Sigmoid colon (tissue), 7 donors: ENCODE measurements around the gene RAB1B. TPM values are rescaled to one million over a fixed set of nuclear protein-coding genes. Genes with fewer than 3 reads are reported as not detected.

Experiments
- DNase-seq: peaks from one replicate; pipeline ENCODE4 v3.0.0-alpha.2; 2019
- H3K27ac ChIP-seq, 4 donors: fragments of 200-600 bp; sonication (generic); one replicate each; pipeline ENCODE4 v1.5.1; 2016 to 2019; ENCODE audit warnings: mild to moderate bottlenecking in 1 of 4
- H3K27me3 ChIP-seq, 3 donors: fragments of 200-600 bp; sonication (generic); one replicate each; pipeline ENCODE4 v1.5.1; 2019; ENCODE audit warnings: mild to moderate bottlenecking in 1 of 3
- H3K36me3 ChIP-seq, 4 donors: fragments of 200-600 bp; sonication (generic); one replicate each; pipeline ENCODE4 v1.5.1; 2016 to 2019
- H3K4me1 ChIP-seq, 4 donors: fragments of 200-600 bp; sonication (generic); one replicate each; pipeline ENCODE4 v1.5.1; 2017 to 2019
- H3K4me3 ChIP-seq, 4 donors: fragments of 200-600 bp; sonication (generic); one replicate each; pipeline ENCODE4 v1.5.1; 2017 to 2019; ENCODE audit warnings: mild to moderate bottlenecking in 2 of 4, moderate library complexity in 1 of 4
- H3K9me3 ChIP-seq, 4 donors: fragments of 200-600 bp in 3 of 4; sonication (generic) in 3 of 4; one replicate each; pipeline versions ENCODE4 v1.5.1 to v1.6.1; 2013 to 2019
- CTCF ChIP-seq, 4 experiments: fragments of 450-650 bp in 3 of 4; fragments of 200-600 bp in 1 of 4; IDR thresholded peaks; one replicate each; pipeline ENCODE4 v1.5.1; 2016 to 2019; ENCODE audit warnings: antibody characterized with exemption in 4 of 4, mild to moderate bottlenecking in 3 of 4, moderate library complexity in 2 of 4
- EP300 ChIP-seq, 4 donors: sonication (generic); formaldehyde crosslinking; IDR thresholded peaks; one replicate each; pipeline ENCODE4 v1.6.1; 2017; ENCODE audit warnings: antibody characterized with exemption in 4 of 4
- POLR2A ChIP-seq, 2 donors: fragments of 450-650 bp; IDR thresholded peaks; one replicate each; pipeline ENCODE4 v1.6.1; 2016; ENCODE audit warnings: antibody characterized with exemption in 2 of 2, mild to moderate bottlenecking in 2 of 2, moderate library complexity in 2 of 2
- POLR2AphosphoS5 ChIP-seq, 4 donors: sonication (generic); formaldehyde crosslinking; IDR thresholded peaks; one replicate each; pipeline ENCODE4 v1.6.1; 2017; ENCODE audit warnings: antibody characterized with exemption in 4 of 4
- WGBS, 2 donors: extraction: QIAGEN DNeasy Blood & Tissue Kit; methylation state at CpG; one replicate each; pipeline ENCODE4 v1.1.7; 2013; 5-methylcytosine and 5-hydroxymethylcytosine counted together
- intact Hi-C: fragments of 100-400 bp; cut with DNase I; formaldehyde crosslinking; loops from one replicate; pipeline ENCODE4 v1.15.1; 2023
- polyA plus RNA-seq, 3 donors: library from polyadenylated mRNA; stranded (reverse); fragments of 200-250 nt; gene quantifications; one replicate each; pipeline ENCODE4 v1.2.3, GENCODE V29; 2013
- total RNA-seq, 4 donors: library from RNA; depleted of rRNA; stranded (reverse); fragments of >200 nt; gene quantifications; one replicate each; pipeline ENCODE4 v1.1.0, GENCODE V29; 2016
- donor health status: healthy with polysubstance abuse.
- donor health status: Bipolar disorder and iron deficiency.
- donor health status: healthy.

Gene RAB1B
- total and polyA plus RNA-seq, 7 donors: 65.4 to 286 (median 93.7) TPM

DNA sequence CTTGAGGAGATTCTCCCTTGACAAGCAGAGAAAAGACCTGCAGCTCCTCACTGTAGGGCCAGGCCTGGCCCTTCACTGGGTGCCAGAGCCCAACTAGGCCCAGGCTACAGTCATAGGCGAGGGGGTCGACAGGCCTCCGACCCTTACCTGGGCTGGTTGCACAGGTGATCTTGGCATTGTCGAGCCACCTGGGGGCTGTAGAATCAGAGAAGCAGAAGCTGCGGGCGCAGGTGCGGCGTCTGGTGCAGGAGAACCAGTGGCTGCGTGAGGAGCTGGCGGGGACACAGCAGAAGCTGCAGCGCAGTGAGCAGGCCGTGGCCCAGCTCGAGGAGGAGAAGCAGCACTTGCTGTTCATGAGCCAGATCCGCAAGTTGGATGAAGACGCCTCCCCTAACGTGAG is 6.9 kb upstream of the RAB1B start:
- no peaks in the 10 kb centered on the region for H3K27me3 ChIP-seq
- H3K36me3 ChIP-seq: peaks cover 11 to 66% (median 35%) of the 10 kb centered on the region in 4 donors
- H3K4me1 ChIP-seq: peaks cover 0 to 30% (median 20%) of the 10 kb centered on the region in 4 donors
- intact Hi-C loops: no loop called here
- WGBS, 2 donors: 96% methylated on average over 16 of the region's 16 CpGs
- DNase-seq: no peak
- H3K4me3 ChIP-seq: no peak overlapping the region
- H3K9me3 ChIP-seq: no peaks in the 10 kb centered on the region
- no peak overlapping the region for H3K27ac ChIP-seq
- TF ChIP-seq CTCF (IDR thresholded peaks at IDR 0.05): no peak
- TF ChIP-seq POLR2AphosphoS5 (IDR thresholded peaks at IDR 0.05): no peak
- no peak for TF ChIP-seq EP300 (IDR thresholded peaks at IDR 0.05)
- TF ChIP-seq POLR2A (IDR thresholded peaks at IDR 0.05): no peak

DNA sequence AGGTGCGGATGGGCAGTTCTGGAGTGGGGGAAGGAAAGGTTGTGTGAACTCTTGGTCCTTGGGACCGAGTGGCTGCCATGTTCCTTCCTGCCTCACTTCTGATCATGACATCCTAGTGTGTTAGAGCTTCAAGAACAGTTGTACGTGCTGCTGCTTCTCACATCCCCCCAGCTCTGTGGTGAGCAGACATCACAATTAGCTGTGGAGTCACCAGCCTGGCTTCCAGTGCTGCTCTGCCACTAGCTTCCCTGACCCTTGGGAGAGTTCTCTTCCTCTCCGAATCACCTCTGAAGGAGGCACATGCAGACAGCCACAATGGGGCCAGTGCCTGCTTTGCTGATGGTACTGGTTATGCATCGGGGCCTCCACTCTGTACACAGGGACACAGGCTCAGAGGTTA is 6.2 kb upstream of the RAB1B start:
- Histone ChIP-seq H3K4me1 (peaks cover 0 to 29% (median 21%) of the 10 kb centered on the region in 4 donors), H3K4me3 (no peak overlapping the region), H3K27me3 (no peaks in the 10 kb centered on the region), H3K9me3 (no peaks in the 10 kb centered on the region), H3K36me3 (peaks cover 11 to 66% (median 35%) of the 10 kb centered on the region in 4 donors), H3K27ac (no peak overlapping the region)
- no peak for DNase-seq
- WGBS, 2 donors: 95 to 96% methylated on average over 5 of the region's 5 CpGs
- intact Hi-C loops: no loop called here
- no peak for TF ChIP-seq POLR2AphosphoS5 (IDR thresholded peaks at IDR 0.05)
- TF ChIP-seq EP300 (IDR thresholded peaks at IDR 0.05): no peak
- TF ChIP-seq POLR2A (IDR thresholded peaks at IDR 0.05): no peak
- no peak for TF ChIP-seq CTCF (IDR thresholded peaks at IDR 0.05)

DNA sequence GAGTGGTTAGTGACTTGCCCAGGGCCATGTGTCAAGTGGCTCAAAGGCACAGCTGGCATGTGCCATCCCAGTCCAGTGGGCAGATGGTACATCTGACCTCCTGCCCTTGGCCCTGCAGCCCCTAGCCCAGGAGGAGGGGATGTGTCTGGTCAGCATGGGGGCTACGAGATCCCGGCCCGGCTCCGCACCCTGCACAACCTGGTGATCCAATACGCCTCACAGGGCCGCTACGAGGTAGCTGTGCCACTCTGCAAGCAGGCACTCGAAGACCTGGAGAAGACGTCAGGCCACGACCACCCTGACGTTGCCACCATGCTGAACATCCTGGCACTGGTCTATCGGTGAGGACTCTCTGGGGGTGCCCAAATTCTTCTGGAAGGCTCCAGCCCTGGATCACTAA is 5.7 kb upstream of the RAB1B start:
- H3K36me3 ChIP-seq: peaks cover 11 to 66% (median 35%) of the 10 kb centered on the region in 4 donors
- TF ChIP-seq POLR2AphosphoS5 (IDR thresholded peaks at IDR 0.05): no peak
- no peak for TF ChIP-seq POLR2A (IDR thresholded peaks at IDR 0.05)
- TF ChIP-seq CTCF (IDR thresholded peaks at IDR 0.05): no peak
- no peak for TF ChIP-seq EP300 (IDR thresholded peaks at IDR 0.05)
- H3K9me3 ChIP-seq: no peaks in the 10 kb centered on the region
- H3K4me1 ChIP-seq: peaks cover 0 to 29% (median 21%) of the 10 kb centered on the region in 4 donors
- 95 to 97% methylated on average over 12 of the region's 12 CpGs for whole genome bisulfite sequencing, 2 donors
- no peak overlapping the region for H3K27ac ChIP-seq
- DNase-seq: no peak
- intact Hi-C loops: no loop called here
- H3K4me3 ChIP-seq: no peak overlapping the region
- no peaks in the 10 kb centered on the region for H3K27me3 ChIP-seq

GRCh38 chr11:66263231-66263630 is 5.2 kb upstream of the RAB1B start:
- H3K4me3 ChIP-seq: no peak overlapping the region
- DNase-seq: no peak
- TF ChIP-seq POLR2AphosphoS5 (IDR thresholded peaks at IDR 0.05) (no peak), CTCF (IDR thresholded peaks at IDR 0.05) (no peak), POLR2A (IDR thresholded peaks at IDR 0.05) (no peak), EP300 (IDR thresholded peaks at IDR 0.05) (no peak)
- peaks cover 11 to 66% (median 35%) of the 10 kb centered on the region in 4 donors for H3K36me3 ChIP-seq
- H3K27me3 ChIP-seq: no peaks in the 10 kb centered on the region
- 96 to 99% methylated on average over 4 of the region's 4 CpGs for WGBS, 2 donors
- H3K27ac ChIP-seq: no peak overlapping the region
- intact Hi-C loops: no loop called here
- H3K4me1 ChIP-seq: peaks cover 0 to 27% (median 21%) of the 10 kb centered on the region in 4 donors
- no peaks in the 10 kb centered on the region for H3K9me3 ChIP-seq

GRCh38 chr11:66263785-66264184 is 4.7 kb upstream of the RAB1B start:
- H3K27ac ChIP-seq: no peak overlapping the region
- H3K9me3 ChIP-seq: no peaks in the 10 kb centered on the region
- intact Hi-C loops: no loop called here
- peaks cover 0 to 21% (median 16%) of the 10 kb centered on the region in 4 donors for H3K4me1 ChIP-seq
- no peak overlapping the region for H3K4me3 ChIP-seq
- H3K27me3 ChIP-seq: no peaks in the 10 kb centered on the region
- WGBS, 2 donors: 95 to 96% methylated on average over 10 of the region's 10 CpGs
- no peak for TF ChIP-seq EP300 (IDR thresholded peaks at IDR 0.05)
- TF ChIP-seq CTCF (IDR thresholded peaks at IDR 0.05): no peak
- TF ChIP-seq POLR2AphosphoS5 (IDR thresholded peaks at IDR 0.05): no peak
- TF ChIP-seq POLR2A (IDR thresholded peaks at IDR 0.05): no peak
- DNase-seq: no peak
- H3K36me3 ChIP-seq: peaks cover 11 to 66% (median 35%) of the 10 kb centered on the region in 4 donors
